Stimulated activated CD4-positive, alpha-beta T cell treated with anti-CD3 and anti-CD28 coated beads, TNF-alpha, amount 100 ng/mL, for 4 hours (primary cell): ENCODE results near the gene KLHL35.
A peak's percentile ranks its signal among the peaks of the same experiment; 100 is the strongest.

Experiments
- DNase-seq, 3 experiments: peaks; one replicate each; pipeline ENCODE4 v3.0.0-alpha.2; 2020; ENCODE audit warnings: low read depth in 3 of 3

Gene KLHL35

DNA sequence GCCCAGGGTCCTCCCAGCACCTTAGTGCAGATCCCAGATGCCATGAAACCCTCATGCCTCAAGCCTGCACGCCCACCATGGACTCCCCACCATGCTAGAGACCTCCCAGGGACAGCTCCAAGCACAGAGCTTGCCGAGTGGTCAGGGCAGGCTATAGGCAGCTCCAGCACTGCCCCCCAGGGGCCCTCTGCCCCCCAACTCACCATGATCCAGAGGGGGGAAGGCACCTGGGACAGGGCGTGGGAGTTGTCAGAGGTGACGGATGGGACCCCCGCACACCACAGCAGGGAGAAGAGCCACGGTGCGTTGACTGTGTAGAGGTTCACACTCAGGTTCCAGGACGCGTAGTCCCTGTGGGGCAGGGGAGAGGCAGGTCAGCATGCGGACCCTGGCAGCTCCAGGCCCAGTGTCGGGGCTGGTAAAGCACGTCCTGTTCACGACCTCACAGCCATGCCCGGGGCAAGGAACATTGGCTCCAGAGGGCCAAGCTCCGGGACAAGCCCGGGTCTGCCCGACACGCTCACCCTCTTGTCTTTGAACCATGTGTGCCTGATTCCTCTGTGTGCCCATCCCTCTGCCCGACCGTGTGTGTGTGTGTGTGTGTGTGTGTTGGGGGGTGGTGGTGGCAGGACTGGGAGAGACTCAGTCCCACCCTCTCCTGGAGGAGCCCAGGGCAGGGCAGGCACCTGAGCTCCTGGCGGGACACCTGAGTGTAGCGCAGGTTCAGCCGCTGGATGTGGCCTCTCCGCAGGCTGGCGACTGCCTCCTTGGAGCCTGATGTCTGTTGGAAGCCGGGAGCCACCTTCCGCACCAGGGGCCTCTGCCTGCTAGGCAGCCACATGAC is 8.2 kb upstream of the KLHL35 start:
- no peak for DNase-seq

DNA sequence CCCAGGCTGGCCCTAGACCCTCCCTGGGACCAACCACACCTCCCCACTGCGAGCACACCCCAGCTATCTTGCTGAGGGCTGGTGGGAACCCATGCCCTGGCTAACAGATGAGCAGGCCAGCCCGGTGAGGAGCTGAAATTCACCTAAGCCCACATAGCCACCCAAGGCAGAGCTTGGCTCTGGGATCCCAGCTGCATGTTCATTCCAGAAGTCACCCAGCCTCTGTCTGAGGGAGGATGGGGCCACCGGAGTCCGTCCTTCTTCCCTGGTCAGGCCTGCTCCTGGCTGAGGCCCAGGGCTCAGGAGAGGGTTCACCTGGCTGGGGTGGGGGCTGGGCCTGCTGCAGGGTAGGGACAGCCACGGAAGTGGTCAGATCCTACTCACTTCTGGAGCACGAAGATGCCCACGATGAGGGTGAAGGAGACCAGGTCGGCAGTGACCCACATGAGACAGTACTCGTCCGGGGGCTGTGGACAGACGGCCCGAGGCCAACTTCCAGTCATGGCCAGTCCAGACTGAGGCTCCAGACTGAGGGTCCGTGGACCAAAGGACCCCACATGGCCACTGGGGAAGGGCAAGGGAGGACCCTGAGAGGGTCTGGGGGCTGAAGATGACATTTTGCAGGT is 6.6 kb upstream of the KLHL35 start:
- DNase-seq: no peak

- DNase-seq: no peak
These were observed 6.0 kb upstream of the KLHL35 start for GRCh38 chr11:75439026-75439425.

DNA sequence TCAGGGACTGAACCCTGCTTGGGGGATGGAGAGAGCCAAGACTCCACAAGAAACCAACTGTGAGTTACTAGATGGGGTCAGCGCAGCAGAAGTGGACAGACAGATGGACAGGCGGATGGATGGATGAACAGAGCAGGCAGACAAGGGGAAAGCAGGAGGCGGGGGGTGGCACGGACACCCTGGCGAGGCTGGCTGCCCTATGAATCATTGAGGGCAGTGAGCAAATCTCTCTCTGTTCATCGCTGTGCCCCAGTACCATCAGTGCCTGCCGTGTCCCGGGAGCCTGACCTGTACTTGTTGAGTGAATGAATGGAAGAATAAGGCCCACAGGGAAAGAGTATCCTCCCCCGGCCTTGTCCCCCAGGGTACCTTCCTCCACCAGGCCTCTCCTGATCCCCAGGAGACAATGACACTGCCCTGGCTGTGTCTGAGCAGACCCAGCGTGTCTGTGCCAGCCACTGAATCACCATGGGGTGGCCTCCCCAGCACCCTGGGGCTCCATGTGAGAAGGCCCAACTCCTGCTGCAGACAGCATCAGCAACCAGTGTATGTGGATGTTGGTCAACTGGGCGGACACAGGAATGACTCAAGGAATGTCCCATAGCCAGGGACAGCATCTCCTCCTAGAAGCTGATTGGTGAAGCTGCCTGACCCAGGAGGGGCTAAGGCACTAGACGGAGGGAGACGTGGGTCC is 5.1 kb upstream of the KLHL35 start:
- no peak for DNase-seq

GRCh38 chr11:75436806-75437205 is 3.8 kb upstream of the KLHL35 start:
- no peak for DNase-seq

DNA sequence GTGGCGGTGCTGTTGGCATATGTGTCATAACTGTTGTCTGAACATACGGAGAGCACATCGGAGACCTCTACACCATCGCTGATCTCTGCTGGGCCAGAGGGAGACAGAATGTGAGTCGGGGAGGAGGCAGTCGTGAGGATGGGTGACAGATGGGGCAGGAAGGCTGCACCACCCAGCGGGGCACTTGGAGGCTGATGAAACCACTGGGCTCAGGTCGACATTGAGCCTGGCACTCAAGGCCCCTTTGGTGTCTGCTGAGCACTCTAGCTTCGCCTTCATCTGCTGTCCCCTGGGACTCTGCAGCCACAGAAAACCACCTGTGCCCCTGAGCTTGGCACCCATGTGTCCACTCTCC is 2.5 kb upstream of the KLHL35 start:
- no peak for DNase-seq

- DNase-seq: no peak
These were observed 2.0 kb upstream of the KLHL35 start for GRCh38 chr11:75434886-75435570.

DNA sequence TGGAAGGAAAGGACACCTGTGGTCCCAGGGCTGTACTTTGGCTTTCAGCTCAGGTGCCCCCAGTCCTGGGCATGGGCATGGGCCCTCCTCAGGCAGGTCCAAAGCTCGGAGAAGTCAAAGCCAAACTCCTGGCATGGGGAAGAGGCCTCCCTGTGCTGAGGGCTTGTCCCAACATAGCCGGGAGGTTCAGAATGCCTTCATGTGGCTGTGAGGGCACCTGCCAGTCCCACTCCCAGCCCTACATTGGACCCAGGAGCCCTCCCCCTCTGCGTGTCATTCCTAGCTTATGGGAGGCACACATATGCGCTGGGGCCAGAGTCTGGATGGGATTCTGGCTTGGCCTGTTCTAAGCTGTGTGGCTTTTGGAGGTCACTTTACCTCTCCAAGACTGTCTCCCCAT is 1.0 kb upstream of the KLHL35 start:
- no peak for DNase-seq

DNA sequence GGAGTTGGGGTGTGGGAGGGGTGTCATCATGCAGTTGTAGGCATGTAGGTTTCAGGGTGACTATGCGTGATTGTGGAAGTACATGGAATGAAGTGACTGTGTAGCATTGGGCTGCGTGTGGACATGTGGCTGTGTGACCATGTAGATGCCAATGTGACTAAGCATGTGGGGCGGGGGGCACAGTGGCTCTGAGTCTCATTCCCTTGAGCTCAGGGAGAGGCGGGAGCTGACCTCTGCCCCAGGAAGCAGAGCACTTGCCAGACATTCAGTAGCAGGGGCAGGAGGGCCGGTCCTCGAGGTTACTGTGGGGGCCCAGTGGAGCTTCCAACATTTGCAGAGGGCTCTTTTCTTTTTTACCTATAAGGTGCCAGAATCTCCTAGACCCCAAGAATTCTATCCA is 440 bp upstream of the KLHL35 start:
- no peak for DNase-seq

DNA sequence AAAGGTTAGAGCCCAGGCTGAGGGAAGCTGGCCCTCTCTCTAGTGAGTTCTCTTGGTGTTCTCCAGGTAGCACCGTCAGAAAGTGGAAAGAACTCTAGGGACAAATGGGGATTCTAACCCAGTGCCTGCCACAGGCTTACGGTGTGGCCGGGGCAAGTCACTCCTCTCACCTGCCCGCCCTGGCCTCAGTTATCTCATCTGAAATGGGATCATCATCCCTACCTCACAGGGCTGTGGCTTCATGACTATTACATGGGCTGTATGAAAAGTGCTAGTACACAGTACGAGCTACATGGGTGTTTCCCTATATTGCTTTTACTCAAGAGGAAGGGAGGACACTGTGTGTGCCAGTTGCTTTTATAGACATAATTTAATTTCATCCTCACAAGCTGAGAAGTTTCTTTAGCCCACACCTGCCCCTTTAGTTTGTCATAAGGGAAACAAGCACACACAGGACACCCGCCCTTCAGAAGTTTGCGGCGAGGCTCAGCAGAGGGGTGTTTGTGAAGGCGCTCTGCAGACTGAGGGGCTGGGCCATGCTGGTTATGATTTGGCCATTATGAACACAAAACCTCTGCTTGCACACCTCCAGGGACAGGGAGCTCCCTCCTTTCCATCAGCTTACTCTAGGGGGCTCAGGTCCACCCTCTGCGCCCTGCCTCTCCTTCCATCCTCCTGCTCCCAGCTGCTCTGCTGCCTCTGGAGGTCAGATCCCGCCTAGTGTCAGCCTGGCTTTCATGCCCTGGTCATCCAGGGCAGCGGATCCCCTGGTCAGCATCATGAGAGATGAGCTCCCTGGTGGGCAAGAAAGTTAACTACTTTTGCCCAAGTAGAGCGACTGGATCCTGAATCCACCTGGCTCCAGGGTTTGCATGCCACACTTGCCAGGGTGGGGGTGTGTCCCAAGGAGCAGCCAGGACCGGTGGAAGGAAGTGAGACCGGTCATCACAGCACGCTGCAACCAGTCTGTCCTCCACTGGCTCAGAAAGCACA is 1.2 kb downstream of the KLHL35 start:
- DNase-seq: no peak

DNA sequence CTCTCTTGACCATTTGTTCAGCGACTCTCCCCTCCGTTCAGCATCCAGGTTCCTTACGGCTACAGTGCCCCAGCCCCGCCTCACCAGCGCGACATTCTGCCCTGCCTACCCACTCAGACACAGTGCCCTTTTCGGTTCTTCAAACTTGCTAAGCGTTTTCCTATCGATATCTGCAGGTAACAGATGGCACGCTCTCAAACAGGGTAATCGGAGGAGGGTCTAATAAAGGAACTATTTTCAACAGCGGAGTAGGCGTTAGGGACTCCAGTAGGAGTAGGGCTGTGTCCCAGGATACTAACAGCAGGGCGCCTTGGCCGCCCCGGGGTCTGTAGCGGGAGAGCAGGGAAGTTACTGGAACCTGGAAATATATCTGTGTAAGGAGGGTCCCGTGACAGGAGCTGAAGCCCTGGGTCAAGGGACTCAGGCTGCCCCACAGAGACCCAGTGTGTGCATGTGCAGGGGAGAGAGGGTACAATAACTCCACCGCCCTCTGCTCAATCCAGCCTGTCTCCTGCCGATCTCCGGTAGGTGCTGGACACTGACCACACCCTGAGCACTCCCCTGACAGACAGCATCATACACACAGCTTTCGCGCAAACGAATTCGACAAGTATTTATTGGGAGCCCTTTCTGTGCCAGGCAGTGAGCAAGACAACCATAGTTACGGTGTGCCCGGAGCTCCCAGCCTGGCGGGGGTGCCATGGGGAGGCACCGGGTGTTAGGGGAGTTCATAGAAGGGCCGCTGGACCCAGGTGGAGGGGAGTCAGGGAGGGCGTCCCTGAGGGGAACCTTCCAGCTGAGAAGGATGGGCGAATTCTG is 2.1 kb downstream of the KLHL35 start:
- DNase-seq: no peak

- DNase-seq: peak; percentile 24 to 46 (median 43)
These were observed 2.9 kb downstream of the KLHL35 start for GRCh38 chr11:75429902-75430713.

- DNase-seq: no peak
These were observed 3.4 kb downstream of the KLHL35 start for GRCh38 chr11:75429641-75429901.

DNA sequence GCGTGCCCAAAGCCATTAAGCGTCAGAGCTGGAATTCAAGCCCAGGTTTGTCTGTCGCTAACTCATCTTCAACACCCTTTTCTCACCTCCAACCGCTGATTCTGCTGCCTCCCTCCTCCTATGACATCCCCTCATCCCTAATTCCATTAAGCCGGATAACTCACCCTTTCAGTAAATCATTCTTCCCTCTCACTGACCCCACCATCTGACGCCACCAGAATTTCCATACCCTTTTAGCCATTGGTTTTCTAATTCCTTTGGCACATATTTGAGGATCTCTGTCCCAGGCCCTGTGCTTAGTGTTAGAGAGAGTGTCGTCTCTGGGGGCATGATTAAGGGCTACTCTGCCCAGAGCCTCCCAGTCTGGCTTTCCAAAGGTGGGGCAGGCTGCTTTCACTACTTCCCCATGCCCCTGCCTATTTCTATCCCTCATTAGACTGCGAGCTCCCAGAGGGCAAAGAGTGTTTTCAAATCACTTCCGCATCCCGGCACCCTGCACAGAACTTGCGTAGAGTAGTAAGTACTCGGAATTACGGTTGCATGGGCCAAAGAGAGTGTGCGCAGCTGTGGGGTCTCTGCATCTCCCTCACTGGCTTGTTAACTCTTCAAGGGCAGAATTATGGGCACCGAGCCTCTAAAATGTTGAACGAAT is 3.9 kb downstream of the KLHL35 start:
- DNase-seq: no peak

- DNase-seq: peak; percentile 39 to 63 (median 40)
These were observed 4.7 kb downstream of the KLHL35 start for GRCh38 chr11:75428281-75428724.

- DNase-seq: no peak
These were observed 5.8 kb downstream of the KLHL35 start for GRCh38 chr11:75427181-75427580.

DNA sequence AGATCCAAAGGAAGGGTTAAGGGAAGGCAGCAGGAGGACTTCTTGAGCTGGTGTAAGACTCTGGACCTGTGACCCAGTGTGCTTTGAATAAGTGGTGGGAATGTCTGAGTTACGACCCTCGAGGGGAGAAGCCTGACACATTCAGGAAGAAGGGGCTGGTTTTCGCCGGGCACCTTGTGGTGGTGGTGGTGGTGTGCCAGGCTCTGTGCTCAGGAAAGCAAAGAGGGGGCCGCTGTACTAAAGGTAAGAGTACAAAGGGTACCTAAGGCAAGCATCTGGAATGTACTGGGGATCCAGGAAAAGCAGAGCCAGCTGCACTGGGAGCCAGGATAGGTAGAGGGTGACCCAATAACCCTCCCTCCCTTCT is 6.3 kb downstream of the KLHL35 start:
- no peak for DNase-seq

DNA sequence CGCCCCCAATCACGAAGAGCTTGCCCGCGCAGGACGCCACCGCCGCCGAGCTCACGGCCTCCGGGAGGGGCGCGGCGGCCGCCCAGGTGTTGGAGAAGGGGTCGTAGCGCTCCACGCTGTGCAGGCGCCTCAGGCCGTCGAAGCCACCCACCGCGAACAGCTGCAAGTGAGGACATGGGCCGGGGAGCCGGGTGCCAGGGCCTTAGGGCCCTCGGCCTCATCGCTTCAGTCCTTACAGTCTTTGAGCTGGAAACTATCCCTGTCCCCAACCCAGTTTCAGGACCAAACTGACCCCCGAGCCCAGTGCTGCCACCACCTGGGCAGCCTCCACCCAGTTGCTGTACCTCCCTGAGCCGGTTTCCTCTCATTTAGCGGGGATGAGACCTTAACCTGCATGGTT is 7.6 kb downstream of the KLHL35 start:
- DNase-seq: no peak

DNA sequence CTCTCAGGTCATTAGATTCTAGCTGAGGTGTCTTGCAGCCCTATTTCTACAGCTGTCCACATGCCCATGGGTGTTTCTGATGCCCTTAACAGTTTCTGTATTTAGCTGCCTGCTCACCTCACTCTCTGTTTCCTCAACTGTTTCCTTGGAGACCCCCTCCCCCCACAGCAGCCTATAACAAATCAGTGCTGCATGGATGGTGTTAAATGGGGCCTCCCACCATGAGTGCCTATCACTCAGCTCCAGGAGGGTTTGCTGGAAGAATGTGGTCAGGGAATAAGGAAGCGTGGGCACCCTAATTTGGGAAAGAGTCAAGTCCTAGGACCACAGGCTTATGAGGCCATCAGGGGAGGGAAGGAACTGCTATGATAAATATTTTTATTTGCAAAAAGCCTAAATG is 8.6 kb downstream of the KLHL35 start:
- DNase-seq: no peak
